H1 (cell line): ENCODE measurements around the gene TGFB3. TPM values are rescaled to one million over a fixed set of nuclear protein-coding genes. Genes with fewer than 3 reads are reported as not detected.

Experiments
- HDAC6 ChIP-seq: IDR thresholded peaks from one replicate; pipeline ENCODE4 v1.7.1; 2012; ENCODE audit warnings: low read depth, mild to moderate bottlenecking, inconsistent platforms, low read length, moderate library complexity
- POLR2A ChIP-seq, 2 experiments: IDR thresholded peaks; 1 replicate in 1 of 2; 2 replicates in 1 of 2; pipeline ENCODE4 v1.6.1; 2011; ENCODE audit warnings: low read depth in 2 of 2, low read length in 2 of 2, mild to moderate bottlenecking in 2 of 2; ENCODE audit errors: control extremely low read depth in 1 of 2
- SRF ChIP-seq: IDR thresholded peaks from 2 replicates; pipeline ENCODE4 v1.6.1; 2011; ENCODE audit warnings: mild to moderate bottlenecking, low read depth, low read length, moderate library complexity
- TBP ChIP-seq: IDR thresholded peaks from 2 replicates; pipeline ENCODE4 v1.6.1; 2011; ENCODE audit warnings: low read depth, low read length, improper control_type of control experiment
- TEAD4 ChIP-seq: IDR thresholded peaks from 2 replicates; pipeline ENCODE4 v1.6.1; 2012; ENCODE audit warnings: low read depth, low read length, inconsistent platforms, mixed read lengths
- polyA plus RNA-seq, 7 experiments: library from polyadenylated mRNA; depleted of rRNA in 3 of 7; stranded (reverse) in 5 of 7; unstranded in 2 of 7; fragments of >200 nt in 5 of 7; fragments of 200-250 nt in 2 of 7; gene quantifications; 1 replicate in 5 of 7; 2 replicates in 1 of 7; 4 replicates in 1 of 7; pipeline versions ENCODE4 v1.2.1 to v1.2.3, GENCODE V29; 2011 to 2013; ENCODE audit warnings: missing spikeins in 2 of 7, mixed read lengths in 2 of 7
- total RNA-seq: library from RNA; stranded (reverse); fragmentation: NEBNext Ultra II Directional; extraction: Animal tissue kit (Norgen Biotek cat#: 25700); gene quantifications from 2 replicates; pipeline ENCODE4 v1.2.1, GENCODE V29; 2021

Gene TGFB3
- total and polyA plus RNA-seq, 2 of the 8 experiments (the other 6 are each of a cell fraction or from before 2014, with no cell fraction given), result 0.65 to 0.86 TPM

GRCh38 chr14:75987201-75987970 is 5.6 kb upstream of the TGFB3 start (continued):
- TF ChIP-seq HDAC6, result no peak
- TF ChIP-seq POLR2A (IDR thresholded peaks at IDR 0.05; ENCODE audit: control extremely low read depth in 1 of 2, low read depth in 2 of 2, low read length in 2 of 2), result no peak
- no peak for TF ChIP-seq TBP
- no peak for TF ChIP-seq TEAD4
- TF ChIP-seq SRF, result no peak
